Progenitor cell of endocrine pancreas (in vitro differentiated cells): Measurements from ENCODE around the gene BCL2L13. TPM values are rescaled to one million over a fixed set of nuclear protein-coding genes. Genes with fewer than 3 reads are reported as not detected.
A peak's percentile ranks its signal among the peaks of the same experiment; 100 is the strongest.

ENCODE experiments used
- DNase-seq: peaks from one replicate; pipeline ENCODE4 v3.0.0; 2021; ENCODE audit warnings: low spot score; ENCODE audit not compliant: unreplicated experiment
- H3K27ac Mint-ChIP-seq: 2 replicates; pipeline ENCODE4 v1.8.0; 2021; ENCODE audit warnings: mild to moderate bottlenecking, moderate library complexity, mixed read lengths
- H3K27me3 Mint-ChIP-seq: 2 replicates; pipeline ENCODE4 v1.8.0; 2021; ENCODE audit warnings: mixed read lengths
- H3K36me3 Mint-ChIP-seq: 2 replicates; pipeline ENCODE4 v1.8.0; 2022; ENCODE audit warnings: mixed read lengths; ENCODE audit not compliant: insufficient read depth
- H3K4me1 Mint-ChIP-seq: 2 replicates; pipeline ENCODE4 v1.8.0; 2021; ENCODE audit warnings: low read depth, mixed read lengths
- H3K4me3 Mint-ChIP-seq: 2 replicates; pipeline ENCODE4 v1.8.0; 2021; ENCODE audit warnings: low read depth, mild to moderate bottlenecking, moderate library complexity, mixed read lengths
- H3K9me3 Mint-ChIP-seq: 2 replicates; pipeline ENCODE4 v1.8.0; 2021; ENCODE audit warnings: low read depth, mixed read lengths
- CTCF ChIP-seq: fragments of 200-600 bp; sonication (generic); IDR thresholded peaks from one replicate; pipeline ENCODE4 v1.5.0; 2021; ENCODE audit warnings: antibody characterized with exemption, mild to moderate bottlenecking; ENCODE audit not compliant: unreplicated experiment
- total RNA-seq: library from RNA; stranded (reverse); gene quantifications from 2 replicates; pipeline ENCODE4 v1.2.1, GENCODE V29; 2021

BCL2L13 gene
- total RNA-seq, 1 donor from 2014 or later: 36.0 TPM

- DNase-seq: no peak
- Mint-ChIP-seq H3K36me3 (peaks cover 3% of the 10 kb centered on the region), H3K9me3 (no peaks in the 10 kb centered on the region), H3K4me3 (no peak overlapping the region), H3K27me3 (no peaks in the 10 kb centered on the region), H3K27ac (no peak overlapping the region), H3K4me1 (peaks cover 2% of the 10 kb centered on the region)
- TF ChIP-seq CTCF: no peak
These were observed 95.6 kb downstream of the BCL2L13 start for GRCh38 chr22:17734187-17734586.

DNA sequence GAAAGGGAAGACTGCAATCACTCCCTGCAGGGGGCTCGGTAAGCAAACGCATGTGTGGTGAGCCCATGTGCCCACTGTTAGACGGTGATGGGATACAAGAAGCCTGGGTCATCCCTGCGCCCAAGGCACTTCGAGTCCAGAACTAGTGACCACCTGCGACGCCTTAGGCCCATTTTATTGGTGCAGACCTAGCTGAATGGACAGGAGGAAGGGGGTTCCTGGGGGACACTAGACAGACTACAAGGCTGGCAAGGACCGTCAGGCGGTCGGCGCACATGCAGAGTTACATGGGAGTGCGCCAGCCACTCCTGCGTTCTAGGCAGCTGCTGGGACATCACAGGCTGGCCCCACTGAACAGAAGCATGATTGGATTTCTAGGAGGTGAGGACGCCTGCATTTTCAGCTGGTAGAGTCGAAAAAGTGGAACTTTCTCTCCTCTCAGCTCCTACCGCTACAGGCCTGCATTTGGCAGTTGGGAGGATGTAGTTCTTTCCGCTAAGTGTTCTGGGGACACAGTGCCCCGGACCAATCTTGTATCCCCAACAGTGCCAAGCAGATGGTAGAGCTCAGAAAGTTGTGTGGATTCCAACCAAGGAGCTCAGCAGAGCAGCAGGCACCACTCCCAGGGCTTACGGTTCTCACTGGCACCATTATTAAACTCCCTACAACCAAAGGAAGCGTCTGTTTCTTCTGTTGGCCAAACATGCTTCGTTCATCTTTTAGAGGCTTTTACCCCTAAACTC is 100.0 kb downstream of the BCL2L13 start:
- no peak for TF ChIP-seq CTCF
- H3K4me3 Mint-ChIP-seq: no peak overlapping the region
- DNase-seq: no peak
- no peak overlapping the region for H3K27ac Mint-ChIP-seq
- H3K36me3 Mint-ChIP-seq: peaks cover 3% of the 10 kb centered on the region
- H3K4me1 Mint-ChIP-seq: no peaks in the 10 kb centered on the region
- no peaks in the 10 kb centered on the region for H3K27me3 Mint-ChIP-seq
- H3K9me3 Mint-ChIP-seq: no peaks in the 10 kb centered on the region

DNA sequence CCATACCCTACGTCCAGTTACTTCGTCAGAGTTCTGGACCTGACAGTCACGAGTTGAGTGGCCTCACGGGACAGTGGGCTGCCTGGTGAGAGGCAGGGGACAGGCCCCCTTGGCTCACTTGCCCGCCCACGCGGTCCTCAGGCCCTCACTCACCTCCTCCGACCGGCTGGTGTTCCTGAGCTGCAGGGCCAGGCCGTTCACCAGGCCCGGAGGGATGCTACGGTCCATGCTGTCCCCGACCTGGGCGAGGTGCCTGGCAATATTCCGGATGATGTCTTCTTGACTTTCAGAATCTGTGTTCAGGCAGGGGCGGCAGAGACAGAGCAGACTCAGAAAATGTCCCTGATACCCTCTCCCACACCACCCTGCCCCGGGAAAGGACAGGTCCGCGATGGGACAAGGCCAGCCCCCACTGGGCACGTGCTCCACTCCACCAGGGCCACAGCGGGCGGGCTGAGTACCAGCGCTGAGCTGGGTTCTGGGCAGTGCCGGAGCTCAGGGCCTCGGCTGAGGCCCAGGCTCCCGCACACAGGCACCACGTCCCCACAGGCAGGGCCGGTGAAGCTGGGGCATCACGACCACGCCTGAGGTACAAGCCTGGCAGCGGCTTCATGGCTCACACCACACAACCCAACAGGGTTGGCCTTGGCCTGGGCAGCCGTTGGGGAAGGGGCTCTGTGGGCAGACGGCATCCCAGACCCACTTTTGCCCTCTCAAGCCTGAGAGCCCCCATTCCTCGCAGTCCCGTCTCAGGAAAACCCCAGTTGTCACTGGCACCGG is 100.8 kb downstream of the BCL2L13 start:
- no peak for TF ChIP-seq CTCF
- H3K36me3 Mint-ChIP-seq: peaks cover 2% of the 10 kb centered on the region
- no peak overlapping the region for H3K27ac Mint-ChIP-seq
- no peaks in the 10 kb centered on the region for H3K4me1 Mint-ChIP-seq
- H3K4me3 Mint-ChIP-seq: no peak overlapping the region
- no peaks in the 10 kb centered on the region for H3K9me3 Mint-ChIP-seq
- no peaks in the 10 kb centered on the region for H3K27me3 Mint-ChIP-seq
- no peak for DNase-seq

- Mint-ChIP-seq H3K36me3 (peaks cover 2% of the 10 kb centered on the region), H3K27me3 (no peaks in the 10 kb centered on the region), H3K27ac (no peak overlapping the region), H3K9me3 (no peaks in the 10 kb centered on the region), H3K4me1 (no peaks in the 10 kb centered on the region), H3K4me3 (no peak overlapping the region)
- DNase-seq: no peak
- TF ChIP-seq CTCF: no peak
These were observed 103.4 kb downstream of the BCL2L13 start for GRCh38 chr22:17741866-17742526.

GRCh38 chr22:17742527-17742902 is 104.0 kb downstream of the BCL2L13 start:
- DNase-seq: peak; percentile 79
- peaks cover 2% of the 10 kb centered on the region for H3K36me3 Mint-ChIP-seq
- H3K4me1 Mint-ChIP-seq: no peaks in the 10 kb centered on the region
- H3K4me3 Mint-ChIP-seq: no peak overlapping the region
- peak; percentile 84 for TF ChIP-seq CTCF
- no peaks in the 10 kb centered on the region for H3K9me3 Mint-ChIP-seq
- peak overlapping the region; percentile 67 for H3K27ac Mint-ChIP-seq
- no peaks in the 10 kb centered on the region for H3K27me3 Mint-ChIP-seq
